Activated CD8-positive, alpha-beta memory T cell treated with anti-CD3 and anti-CD28 coated beads for 4 hours (primary cell): ENCODE results near the gene STOML2.

Source experiments
- DNase-seq, 2 donors: peaks; one replicate each; pipeline ENCODE4 v3.0.0-alpha.2; 2020; ENCODE audit warnings: low read depth in 2 of 2

The STOML2 gene

DNA sequence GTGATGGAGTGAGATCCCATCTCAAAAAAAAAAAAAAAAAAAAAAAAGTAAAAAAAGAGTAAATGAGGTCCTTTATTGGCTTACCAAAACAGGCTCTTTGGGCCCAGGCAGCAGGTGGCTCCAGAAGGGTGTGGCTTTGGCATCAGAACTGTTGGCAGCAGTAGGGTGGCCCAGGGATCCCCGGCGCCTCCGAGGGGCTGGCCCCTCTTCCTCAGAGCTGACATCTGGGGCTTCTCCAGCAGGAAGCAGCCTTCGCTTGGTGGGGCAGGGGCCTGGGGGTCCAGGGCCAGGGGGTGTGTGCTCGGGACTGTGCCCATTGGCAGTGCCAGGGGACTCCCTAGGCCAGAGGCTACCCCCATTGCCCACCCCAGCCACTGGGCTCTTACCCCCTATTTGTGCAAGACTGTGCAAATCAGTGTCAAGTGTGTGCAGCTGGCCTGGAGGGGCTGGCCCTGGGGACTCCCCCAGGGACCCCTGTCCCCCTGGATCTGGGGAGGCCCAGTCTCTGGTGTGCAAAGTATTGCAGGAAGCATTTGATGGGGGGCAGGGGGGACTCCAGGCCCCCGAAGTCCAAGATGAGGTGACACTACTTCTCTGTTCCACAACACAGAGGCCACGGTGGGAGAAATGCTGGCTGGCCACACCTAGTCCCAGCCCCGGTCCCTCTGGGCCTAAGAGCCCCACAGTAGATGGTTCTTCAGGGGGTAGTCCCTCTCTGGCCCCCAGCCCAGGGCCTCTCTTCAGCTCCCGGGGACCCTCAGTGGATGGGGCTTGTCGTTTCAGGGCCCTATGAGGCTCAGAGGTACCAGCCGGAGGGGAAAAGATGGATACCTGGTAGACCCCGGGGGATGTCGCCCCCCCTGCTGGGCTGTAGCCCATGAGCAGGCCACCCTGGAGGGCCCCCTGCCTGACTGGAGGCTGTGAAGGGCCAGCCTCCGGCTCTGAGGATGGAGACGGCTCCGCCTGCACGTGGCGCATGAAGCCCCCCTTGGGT lies 4.7 kb upstream of the STOML2 start:
- no peak for DNase-seq

DNA sequence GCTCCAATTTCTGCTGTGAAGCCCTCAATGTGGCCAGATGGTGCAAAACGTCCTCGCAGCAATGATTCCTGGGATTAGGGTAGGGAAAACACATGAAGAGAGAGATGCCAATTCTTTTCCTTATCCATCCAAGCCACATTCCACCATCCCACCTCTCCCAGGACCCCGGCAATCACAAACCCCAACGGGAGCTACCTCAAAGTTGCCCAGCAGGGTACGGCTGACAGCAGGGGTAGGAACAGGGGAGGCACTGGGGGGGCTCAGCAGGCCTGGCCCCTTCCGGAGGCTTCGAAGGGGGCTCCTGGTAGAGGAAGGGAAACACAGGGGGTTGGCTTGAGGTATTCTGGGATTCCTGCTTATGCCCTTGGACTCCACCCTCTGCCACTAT lies 3.4 kb upstream of the STOML2 start:
- DNase-seq, result no peak

DNA sequence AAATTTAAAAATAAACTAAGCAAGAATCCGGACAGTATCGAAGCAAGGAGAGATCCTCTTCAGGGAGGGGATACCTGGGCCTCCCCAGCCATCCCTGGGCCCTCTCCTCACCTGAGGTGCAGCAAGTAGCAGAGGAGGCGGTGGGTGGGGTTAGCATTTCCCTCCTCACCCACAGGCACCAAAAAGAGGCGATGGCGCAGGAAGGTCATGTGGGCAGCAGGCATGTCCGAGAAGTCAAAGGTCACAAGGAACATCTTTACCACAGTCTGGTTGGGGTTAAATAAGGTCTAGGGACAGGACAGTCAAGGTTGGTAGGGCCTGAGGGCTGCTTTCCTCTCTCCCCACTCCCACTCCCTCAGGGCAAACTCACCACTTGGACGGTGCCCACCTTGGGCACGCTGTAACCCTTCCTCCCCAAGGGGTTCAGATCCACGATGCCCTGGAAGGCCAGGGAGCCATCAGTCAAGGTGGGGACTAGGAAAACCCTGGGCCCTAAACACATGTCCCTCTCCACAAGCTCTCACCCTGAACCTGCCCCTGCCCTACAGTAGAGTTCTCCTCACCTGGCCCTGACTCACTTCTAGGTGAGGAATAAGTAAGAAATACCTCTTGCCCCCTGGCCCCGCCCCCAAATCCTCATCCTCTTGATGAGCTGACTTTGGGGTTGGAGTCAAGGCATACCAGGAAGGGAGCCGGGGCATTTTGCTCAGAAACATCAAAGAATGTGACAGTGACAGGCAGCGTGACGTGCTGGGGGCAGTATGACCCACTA lies 2.8 kb upstream of the STOML2 start:
- no peak for DNase-seq

DNA sequence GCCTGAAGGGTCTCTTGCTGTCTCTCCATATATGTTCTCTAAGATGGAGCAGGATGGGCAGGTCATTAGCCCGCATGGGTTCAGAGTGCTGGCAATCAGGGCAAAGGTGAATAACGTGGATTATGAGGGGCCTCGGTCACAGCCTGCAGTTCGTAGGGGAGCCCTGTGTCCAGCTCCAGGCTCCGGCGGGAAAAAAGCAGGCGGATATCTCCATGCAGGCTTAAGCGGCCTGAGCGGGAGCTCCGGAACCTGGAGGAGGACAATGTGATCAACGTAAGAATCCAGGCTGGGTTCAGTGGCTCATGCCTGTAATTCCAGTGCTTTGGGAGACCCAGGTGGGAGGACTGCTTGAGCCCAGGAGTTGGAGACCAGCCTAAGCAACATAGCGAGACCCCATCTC lies 2.2 kb upstream of the STOML2 start:
- no peak for DNase-seq

DNA sequence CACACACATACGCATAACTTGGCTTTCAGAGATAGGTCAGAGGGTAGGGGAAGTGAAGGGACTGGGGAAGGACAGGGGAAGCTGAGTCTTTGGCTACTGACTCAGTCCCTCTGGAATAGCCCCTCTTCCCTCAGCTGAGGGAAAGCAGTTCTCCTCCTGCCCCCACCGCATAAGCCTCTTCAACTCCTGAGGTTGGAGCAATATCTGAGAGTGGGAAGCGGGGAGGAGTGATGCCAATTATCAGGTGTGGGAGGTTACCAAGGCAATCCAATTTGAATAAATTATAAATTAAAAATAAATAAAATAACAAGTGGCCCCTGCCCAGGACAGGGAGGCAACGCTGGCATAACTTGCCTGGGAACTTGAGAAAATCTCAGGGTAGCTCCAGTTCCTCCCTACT lies 1.7 kb upstream of the STOML2 start:
- DNase-seq, result no peak

DNA sequence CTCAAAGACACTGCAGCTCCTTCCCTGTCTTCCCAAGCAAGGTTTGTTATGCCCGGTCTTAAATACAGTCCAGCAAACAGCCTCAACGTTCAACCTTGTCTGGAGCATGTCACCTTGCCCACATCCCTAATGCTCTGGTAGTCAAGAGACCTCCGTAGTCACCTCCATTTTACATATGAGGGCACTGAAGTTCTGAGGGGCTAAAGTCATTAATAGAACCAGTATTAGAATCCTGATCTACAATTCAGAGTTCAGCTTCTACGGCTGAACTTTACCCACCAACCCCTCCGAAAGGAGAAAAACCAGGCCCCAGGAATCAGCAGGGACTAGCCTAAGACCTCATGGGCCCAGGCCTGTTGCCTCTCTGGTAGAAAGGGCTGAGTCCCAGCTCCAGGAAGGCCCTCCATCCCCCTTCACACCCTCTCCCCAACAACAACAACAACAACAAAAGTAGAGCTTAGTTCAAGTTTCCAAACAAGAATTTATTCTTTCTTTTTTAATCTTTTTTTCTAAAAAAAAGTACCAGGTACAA lies 795 bp upstream of the STOML2 start:
- no peak for DNase-seq

DNA sequence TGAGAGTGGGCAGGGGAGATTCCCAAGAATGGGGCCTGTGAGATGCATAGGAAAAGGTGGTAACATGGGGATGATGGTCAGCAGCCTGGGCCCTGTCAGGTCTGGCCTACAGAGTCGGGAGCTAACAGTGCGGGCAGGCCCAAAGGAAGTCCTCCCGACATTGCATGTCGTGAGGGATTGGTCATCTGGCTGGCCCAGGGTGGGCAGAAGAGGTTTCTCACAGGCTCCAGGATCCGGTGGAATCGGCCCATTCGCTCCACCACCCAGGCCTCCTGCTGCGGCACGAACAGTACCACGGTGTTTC lies 514 bp downstream of the STOML2 start:
- DNase-seq, result no peak

DNA sequence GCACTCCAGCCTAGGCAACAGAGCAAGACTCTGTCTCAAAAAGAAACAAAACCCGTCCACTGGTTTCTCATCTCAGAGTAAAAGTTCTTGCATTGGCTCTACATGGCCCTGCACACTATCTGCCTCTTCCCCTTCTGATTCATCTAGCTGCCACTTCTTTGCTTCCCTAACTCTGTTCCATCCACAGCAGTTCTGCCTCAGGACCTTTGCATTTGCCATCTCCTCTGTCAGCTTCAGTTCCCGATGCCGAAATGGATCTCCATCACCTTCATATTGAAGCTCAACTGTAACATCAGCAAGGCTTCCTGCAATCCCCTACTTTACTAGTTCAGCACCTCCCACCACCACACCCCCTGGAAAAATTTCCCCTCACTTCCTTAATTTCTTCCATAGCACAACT lies 5.4 kb downstream of the STOML2 start:
- no peak for DNase-seq

DNA sequence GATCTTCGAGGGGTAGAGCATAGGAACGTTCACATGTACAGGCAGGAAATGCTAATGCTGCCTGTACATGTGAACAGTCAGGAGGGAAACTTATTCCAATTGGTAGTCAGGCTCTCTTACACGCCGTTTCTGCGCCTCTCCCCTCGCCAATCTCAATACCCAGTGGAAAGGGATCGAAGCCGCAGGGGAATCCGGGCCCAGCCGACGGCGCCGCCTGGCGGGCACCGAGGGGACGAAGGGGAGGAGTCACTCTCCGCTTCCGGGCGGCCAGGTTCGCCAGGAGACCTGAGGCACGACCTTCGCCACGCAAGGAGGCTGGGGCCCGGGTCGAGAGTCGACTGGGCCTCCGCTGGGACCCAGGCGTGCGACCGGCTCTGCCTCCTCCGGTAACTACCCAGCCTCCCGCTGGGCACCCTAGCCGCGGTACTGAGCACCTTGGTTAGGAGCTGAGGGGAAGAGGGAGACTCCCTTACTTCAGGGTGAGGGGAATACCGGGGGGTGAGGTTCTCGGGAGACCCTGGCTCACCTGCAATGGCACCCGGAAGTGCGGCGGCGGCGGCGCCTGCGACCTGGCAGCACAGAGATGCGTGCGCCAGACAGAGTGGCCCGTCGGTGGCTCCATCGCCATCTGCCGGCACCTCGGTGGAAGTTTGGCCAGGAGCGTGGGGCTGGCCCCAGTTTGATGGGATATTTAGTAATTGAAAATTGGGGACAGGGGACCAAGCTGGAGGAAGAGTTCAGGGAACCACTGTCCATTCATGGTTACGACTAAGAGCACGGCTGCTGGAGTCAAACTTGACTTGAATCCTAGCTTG lies 6.7 kb downstream of the STOML2 start, which contains the start of gene PIGO:
Gene PIGO (minus strand): TSS at position 557 of the 815 bp plus-strand sequence. CDS start 1,026 bp downstream, outside the sequence.
- peak; percentile 74 to 77 for DNase-seq

DNA sequence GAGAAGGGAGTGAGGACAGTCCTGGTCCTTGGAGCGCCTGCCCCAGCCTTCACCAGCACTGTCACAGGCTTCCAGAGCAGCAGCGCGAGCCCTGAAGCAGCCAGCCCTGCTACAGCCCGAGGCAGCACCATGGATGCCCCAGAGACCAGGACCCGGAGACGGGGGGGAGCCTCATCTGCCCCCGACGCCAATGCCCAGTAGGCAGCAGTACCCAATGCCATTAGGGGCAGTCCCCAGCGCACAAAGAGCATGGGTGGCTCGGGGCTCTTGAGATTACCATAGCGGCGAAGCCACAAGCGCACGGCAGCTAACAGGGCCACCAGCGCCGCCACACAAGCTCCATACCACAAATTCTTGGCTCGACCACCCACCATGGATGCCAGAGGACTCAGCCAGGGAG lies 11.4 kb downstream of the STOML2 start:
- DNase-seq, result no peak

DNA sequence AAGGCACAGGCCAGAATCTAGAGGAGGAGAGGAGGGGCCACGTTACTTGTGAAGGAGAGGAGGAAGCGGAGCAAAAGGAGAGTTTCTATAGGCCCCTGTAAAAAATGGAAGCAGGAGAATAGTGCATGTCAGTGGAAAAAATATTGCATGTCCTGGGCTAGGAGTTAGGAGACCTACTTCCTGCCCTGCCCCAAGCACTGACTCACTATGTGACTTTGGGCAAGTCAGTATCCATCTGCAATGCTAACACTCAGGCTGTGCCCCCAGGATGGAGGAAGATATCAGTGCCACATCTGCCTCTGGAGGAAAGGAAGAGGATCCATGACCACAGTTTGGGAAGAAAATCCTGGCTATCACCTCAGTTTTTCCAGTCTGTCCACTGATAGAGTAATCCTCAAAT lies 13.5 kb downstream of the STOML2 start:
- DNase-seq, result no peak

DNA sequence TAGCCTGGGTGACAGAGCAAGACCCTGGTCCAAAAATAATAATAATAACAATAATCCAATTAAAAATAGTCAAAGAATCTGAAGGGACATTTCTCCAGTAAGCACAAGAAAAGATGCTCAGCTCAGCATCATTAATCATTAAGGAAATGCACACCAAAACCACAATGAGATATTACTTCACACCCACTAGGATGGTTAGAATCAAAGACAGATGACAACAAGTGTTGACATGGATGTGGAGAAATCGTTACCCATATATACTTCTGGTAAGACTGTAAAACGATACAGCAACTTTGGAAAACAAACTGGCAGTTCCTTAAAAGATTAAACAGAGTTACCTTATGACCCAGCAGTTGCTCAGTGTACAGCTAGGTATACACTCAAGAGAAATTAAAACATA lies 17.9 kb downstream of the STOML2 start:
- no peak for DNase-seq

DNA sequence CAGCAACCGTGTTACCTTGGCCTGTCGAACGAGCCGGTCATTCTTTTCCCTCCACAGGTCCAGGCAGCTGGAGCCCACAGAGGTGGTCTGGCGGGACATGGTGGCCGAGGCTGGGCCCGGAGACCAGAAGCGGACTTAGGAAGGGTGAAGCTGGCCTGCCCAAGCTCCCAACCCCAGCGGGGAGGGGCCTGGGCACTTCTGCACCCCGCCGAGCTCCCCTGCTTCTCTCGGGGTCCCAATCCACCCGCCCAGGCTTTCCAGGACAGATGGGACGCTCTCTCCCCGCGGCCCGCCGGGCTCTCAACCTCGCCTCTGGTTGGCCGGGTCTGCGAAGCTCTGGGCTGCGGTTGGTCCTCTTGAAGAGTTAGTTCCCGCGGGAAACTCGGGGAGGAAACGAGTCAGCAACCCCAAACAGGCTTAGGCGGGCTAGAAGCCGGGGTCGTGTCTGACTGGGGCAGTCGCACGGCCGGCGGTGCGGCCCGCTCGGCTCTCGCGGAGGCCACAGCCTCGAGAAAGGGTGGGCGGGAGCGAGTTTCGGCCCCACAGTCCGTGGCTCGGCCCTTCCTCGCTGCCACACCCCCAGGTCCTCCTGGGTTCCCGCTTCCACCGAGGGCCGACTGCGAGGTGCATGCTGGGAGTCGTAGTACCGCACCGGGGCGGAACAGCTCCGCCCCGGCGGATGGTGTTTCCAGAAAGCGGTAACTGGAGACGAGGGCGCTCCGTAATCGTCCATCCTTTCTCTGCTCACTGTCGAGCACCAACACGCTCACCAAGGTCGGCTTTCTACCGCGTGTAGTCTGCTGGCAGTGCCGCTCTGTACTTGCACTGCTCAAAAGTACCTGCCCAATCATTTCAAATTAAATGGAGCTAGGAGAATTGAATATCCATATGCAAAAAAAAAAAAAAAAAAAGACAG lies 23.2 kb downstream of the STOML2 start, which contains the start of gene FANCG:
Gene FANCG (minus strand): TSS at position 517 of the 916 bp plus-strand sequence. CDS start 418 bp downstream, at position 99.
- DNase-seq, result peak; percentile 58 to 66

DNA sequence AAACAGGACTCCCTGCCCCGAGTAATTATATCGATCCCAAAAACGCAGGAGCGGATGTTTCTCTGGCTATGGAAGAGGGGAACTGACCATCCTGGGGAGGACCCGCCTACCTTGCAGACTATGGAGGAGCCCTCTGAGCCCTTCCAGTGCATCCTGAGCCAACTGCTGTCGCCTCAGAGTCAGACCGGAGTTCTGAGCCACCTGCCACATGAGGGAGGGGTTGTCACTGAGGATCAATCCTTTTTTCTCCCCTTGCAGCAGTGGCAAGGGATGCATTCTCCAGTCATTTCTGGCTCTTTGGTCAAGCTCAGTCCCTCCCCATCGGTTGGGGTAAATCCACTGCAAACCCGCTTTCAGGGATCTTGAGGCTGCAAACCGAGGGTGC lies 23.9 kb downstream of the STOML2 start:
- no peak for DNase-seq

DNA sequence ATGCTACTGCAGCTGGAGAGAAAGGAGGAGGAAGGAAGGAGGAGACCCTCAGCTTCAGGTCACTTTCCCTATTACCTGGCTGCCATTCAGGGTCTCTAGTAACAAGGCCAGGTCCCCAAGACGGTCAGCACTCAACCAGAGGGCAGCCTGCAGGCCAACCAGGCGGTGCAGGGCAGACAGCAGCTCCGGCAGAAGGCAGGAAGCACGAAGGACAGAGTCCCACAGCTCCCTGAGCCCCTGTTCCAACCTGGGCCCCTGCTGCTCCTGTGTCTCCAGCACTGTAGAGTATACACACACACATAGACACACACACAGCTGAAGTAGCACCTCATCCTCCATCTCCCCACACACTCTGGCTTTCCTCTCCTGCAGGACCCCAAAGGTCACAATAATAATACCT lies 24.9 kb downstream of the STOML2 start:
- no peak for DNase-seq

DNA sequence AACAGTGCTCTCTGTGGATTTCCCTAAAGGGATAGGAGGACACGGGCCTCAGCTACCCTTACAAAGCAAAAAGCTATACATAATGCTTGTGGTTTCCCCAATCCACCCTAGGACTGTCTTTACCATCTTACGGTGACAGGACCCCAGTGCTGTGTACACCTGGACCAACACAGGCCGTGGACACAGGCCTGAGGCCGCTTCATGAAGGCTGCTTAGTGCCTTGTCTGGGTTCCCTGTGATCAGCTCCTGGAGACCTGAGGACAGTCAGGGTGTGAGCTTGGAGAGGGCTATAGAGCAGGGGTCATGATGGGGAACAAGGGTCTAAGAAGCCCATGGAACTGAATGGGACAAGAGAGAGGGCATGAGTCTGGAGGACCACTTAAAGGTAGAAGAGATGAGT lies 26.1 kb downstream of the STOML2 start:
- DNase-seq, result no peak

DNA sequence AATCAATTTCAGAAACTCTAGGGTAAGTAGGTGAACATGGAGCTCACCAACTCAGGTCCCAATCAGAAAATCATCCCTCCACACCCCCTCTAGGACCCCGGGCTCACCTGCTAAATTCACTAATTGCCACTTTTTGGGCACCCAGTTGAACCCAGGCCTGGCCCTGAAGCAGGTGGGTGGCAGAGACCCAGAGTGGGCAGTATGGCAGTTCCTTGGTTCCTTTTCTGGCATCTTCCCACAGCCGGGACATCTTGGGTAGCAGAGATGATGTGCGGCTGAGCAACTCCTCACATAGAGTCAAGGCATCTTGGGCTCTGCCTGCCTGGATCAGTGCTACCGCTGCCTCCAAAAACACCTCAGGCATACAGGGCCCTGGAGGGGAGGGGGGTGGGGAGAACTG lies 27.6 kb downstream of the STOML2 start:
- no peak for DNase-seq

DNA sequence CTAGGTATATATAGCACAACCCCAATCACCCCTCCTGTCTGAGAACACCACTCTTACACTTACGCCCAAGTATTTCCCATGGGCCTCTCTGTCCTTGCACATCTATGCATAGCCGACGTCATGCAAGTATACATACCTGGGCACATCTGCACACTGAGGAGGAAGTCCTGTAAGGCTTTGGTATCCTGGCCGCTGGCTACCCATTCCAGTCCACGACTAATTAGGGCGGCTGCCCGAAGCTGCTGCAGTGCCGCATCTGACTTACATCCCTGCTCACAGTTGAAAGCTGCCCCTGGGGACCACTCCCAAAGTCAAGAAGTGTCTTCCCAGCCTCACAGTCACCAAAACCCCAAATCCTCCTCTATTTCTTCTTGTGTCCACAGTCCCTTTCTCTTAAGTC lies 28.1 kb downstream of the STOML2 start:
- DNase-seq, result no peak

DNA sequence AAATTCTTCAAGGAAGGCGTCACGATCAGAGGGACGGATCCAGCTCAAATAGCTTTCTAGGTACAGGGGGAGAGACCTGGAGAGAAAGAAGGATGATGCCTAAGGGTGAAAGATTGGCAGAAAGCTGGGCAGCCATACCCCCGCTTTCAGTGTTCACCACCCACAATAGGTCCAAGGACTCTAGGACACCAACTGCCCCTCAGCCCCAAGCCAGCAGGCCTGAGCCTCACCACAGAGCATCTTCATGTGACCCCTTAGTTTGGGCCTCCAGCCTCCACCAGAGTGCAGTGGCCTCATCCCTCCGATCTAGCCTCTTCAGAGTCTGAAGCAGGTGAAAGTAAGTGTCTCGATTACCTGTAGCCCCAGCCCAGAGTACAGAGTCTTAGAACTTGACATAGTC lies 28.8 kb downstream of the STOML2 start:
- DNase-seq, result no peak

DNA sequence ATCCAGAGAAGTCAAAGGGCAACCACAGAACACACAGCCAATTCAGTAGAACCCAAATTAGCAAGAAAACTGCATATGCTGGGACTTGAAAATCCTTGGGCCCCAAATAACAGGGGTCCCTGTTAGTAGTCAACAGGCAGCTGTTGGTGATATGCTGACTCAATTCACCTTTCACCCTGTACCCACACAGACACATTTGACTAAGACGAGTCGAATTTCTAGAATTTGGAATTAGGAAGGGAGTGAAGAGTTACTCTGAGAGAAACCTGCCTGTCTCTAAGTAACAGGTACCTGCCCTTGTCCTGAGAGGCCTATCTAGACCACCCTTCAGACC lies 29.7 kb downstream of the STOML2 start:
- no peak for DNase-seq
